Measurements from ENCODE around the gene DUSP22. TPM values are rescaled to one million over a fixed set of nuclear protein-coding genes. Genes with fewer than 3 reads are reported as not detected.

Gene DUSP22
- total and polyA plus RNA-seq, 2 of the 8 experiments (the other 6 are each of a cell fraction or from before 2014, with no cell fraction given) = 15.5 to 32.4 TPM

DNA sequence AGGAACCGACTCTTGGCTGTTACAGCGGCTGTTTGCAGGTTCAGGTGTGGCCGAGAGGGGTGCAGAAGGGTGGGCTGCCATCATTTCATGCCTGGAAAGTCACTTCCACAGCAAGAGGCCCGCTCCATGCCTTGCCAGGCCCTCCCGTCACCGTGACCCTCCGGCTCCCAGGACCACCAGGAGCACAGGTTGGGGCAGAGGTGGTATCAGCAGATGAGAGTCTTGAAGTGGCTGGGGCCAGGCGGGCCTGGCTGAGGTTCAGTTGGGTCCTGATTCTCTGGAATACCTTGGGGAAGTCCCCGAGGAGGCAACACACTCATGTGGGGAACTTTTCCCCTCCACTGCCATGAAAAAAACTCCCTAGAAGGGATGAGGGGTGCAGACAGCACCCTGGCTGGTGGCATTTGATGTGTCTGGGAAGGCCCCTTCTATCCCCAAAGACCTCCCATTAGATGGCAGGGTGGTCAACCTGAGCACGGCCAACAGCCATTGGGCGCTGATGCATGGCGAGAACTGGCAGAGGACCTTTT lies 65.0 kb downstream of the DUSP22 start:
- no peak overlapping the region for H2AK5ac ChIP-seq (ENCODE audit: low read depth, low read length)
- no peak overlapping the region for H3K18ac ChIP-seq (ENCODE audit: extremely low read depth, low read length)
- H3K23me2 ChIP-seq (ENCODE audit: low read depth, low read length) = no peaks in the 10 kb centered on the region
- no peak overlapping the region; the same call in 1 of the 2 replicates for H4K8ac ChIP-seq (ENCODE audit: extremely low read depth, insufficient read depth, low read length)
- no peak overlapping the region for H3K23ac ChIP-seq (ENCODE audit: insufficient read length)
- H4K20me1 ChIP-seq (replicated peaks in 1 of 2; ENCODE audit: control insufficient read depth in 1 of 2, insufficient read depth in 2 of 2, low read length in 2 of 2) = no peaks in the 10 kb centered on the region
- H3K4me2 ChIP-seq (ENCODE audit: insufficient read depth in 1 of 2, low read depth in 2 of 2, low read length in 2 of 2) = no peak overlapping the region
- no peak overlapping the region for H3K4ac ChIP-seq (replicated peaks; ENCODE audit: insufficient read length, low read depth, low read length)
- peaks cover 64 to 81% of the 10 kb centered on the region in 2 experiments for H3K9me3 ChIP-seq (ENCODE audit: insufficient read depth in 2 of 2, low read depth in 1 of 2, low read length in 1 of 2)
- no peaks in the 10 kb centered on the region; a peak in 1 of 8 replicates for H3K36me3 ChIP-seq (ENCODE audit: control insufficient read depth in 2 of 4, insufficient read depth in 4 of 4, low read length in 3 of 4)
- H3K79me1 ChIP-seq (ENCODE audit: low read depth, low read length) = no peaks in the 10 kb centered on the region
- H2BK15ac ChIP-seq (ENCODE audit: low read length) = no peak overlapping the region
- no peak overlapping the region for H4K91ac ChIP-seq (replicated peaks; ENCODE audit: insufficient read length, low read length)
- H2AFZ ChIP-seq (ENCODE audit: low read length) = no peak overlapping the region
- POLR2A ChIA-PET (ENCODE audit: partially characterized antibody) = no interaction called here
- H4K5ac ChIP-seq (ENCODE audit: insufficient read length, low read depth, low read length) = no peak overlapping the region
- CTCF ChIA-PET (ENCODE audit: partially characterized antibody) = interaction anchor here (3.2 kb wide), 1 partner anchor 34 kb away, joined by 8 read pairs; the partner anchor contains the start of gene IRF4
- no peak overlapping the region for H2BK20ac ChIP-seq (ENCODE audit: low read length)
- no peaks in the 10 kb centered on the region for H3K4me1 ChIP-seq (replicated peaks in 1 of 4; ENCODE audit: control insufficient read depth in 3 of 4, insufficient read depth in 4 of 4, low read length in 3 of 4)
- H2BK120ac ChIP-seq (replicated peaks; ENCODE audit: low read depth, low read length) = no peak overlapping the region
- no peaks in the 10 kb centered on the region for H3K79me2 ChIP-seq (ENCODE audit: control insufficient read depth in 1 of 2, insufficient read depth in 2 of 2, low read length in 2 of 2)
- H3K56ac ChIP-seq (replicated peaks; ENCODE audit: insufficient read length, low read depth, low read length) = no peak overlapping the region
- FAIRE-seq (no peak), DNase-seq (ENCODE audit: low read depth in 1 of 2, low spot score in 2 of 2) (no peak)
- H3K9ac ChIP-seq (replicated peaks in 1 of 4; ENCODE audit: extremely low read depth in 1 of 4, low read depth in 3 of 4, low read length in 3 of 4) = no peak overlapping the region
- H3K27me3 ChIP-seq (replicated peaks in 1 of 4; ENCODE audit: control insufficient read depth in 3 of 4, extremely low read depth in 1 of 4, insufficient read depth in 3 of 4, low read length in 3 of 4) = no peaks in the 10 kb centered on the region; a peak in 1 of 7 replicates
- WGBS, 2 experiments (ENCODE audit: extremely low coverage in 1 of 2, insufficient coverage in 1 of 2, insufficient read length in 1 of 2, insufficient replicate concordance in 2 of 2, low coverage in 1 of 2, low lambda C conversion rate in 2 of 2, missing lambda C conversion rate in 1 of 2) = 89% methylated on average over 12 of the region's 12 CpGs; no CpG with 5 or more reads in 1 of the 2 experiments
- no peak overlapping the region for H2BK5ac ChIP-seq (ENCODE audit: low read depth, low read length)
- no peak overlapping the region for H3K27ac ChIP-seq (ENCODE audit: low read depth, low read length)
- H3K4me3 ChIP-seq (ENCODE audit: extremely low read depth in 1 of 4, insufficient read depth in 2 of 4, low read depth in 3 of 4, low read length in 4 of 4) = no peak overlapping the region
- no peak overlapping the region for H2BK12ac ChIP-seq (ENCODE audit: low read depth, low read length)
- no peak overlapping the region for H3K14ac ChIP-seq (ENCODE audit: insufficient read length)
- no peak for TF ChIP-seq BCL11A (IDR thresholded peaks at IDR 0.05; ENCODE audit: low read depth in 2 of 2, low read length in 2 of 2)
- no peak for TF ChIP-seq SRF (IDR thresholded peaks at IDR 0.05; ENCODE audit: low read depth, low read length)
- TF ChIP-seq, protein P1, sequence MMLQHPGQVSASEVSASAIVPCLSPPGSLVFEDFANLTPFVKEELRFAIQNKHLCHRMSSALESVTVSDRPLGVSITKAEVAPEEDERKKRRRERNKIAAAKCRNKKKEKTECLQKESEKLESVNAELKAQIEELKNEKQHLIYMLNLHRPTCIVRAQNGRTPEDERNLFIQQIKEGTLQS (IDR thresholded peaks at IDR 0.05; ENCODE audit: insufficient read depth, low read depth, low read length) = no peak
- no peak for TF ChIP-seq POU5F1 (IDR thresholded peaks at IDR 0.05; ENCODE audit: low read depth, low read length)
- TF ChIP-seq RNF2 (IDR thresholded peaks at IDR 0.05; ENCODE audit: borderline replicate concordance, low read depth, low read length, missing control alignments, poor library complexity, severe bottlenecking) = no peak
- no peak for TF ChIP-seq JUND (IDR thresholded peaks at IDR 0.05; ENCODE audit: low read length)
- TF ChIP-seq, protein P2, sequence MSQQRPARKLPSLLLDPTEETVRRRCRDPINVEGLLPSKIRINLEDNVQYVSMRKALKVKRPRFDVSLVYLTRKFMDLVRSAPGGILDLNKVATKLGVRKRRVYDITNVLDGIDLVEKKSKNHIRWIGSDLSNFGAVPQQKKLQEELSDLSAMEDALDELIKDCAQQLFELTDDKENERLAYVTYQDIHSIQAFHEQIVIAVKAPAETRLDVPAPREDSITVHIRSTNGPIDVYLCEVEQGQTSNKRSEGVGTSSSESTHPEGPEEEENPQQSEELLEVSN (IDR thresholded peaks at IDR 0.05) = no peak
- TF ChIP-seq HDAC2 (IDR thresholded peaks at IDR 0.05; ENCODE audit: borderline replicate concordance in 1 of 2, low read depth in 2 of 2, low read length in 2 of 2) = no peak
- TF ChIP-seq, protein P3, sequence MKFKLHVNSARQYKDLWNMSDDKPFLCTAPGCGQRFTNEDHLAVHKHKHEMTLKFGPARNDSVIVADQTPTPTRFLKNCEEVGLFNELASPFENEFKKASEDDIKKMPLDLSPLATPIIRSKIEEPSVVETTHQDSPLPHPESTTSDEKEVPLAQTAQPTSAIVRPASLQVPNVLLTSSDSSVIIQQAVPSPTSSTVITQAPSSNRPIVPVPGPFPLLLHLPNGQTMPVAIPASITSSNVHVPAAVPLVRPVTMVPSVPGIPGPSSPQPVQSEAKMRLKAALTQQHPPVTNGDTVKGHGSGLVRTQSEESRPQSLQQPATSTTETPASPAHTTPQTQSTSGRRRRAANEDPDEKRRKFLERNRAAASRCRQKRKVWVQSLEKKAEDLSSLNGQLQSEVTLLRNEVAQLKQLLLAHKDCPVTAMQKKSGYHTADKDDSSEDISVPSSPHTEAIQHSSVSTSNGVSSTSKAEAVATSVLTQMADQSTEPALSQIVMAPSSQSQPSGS (IDR thresholded peaks at IDR 0.05; ENCODE audit: low read length) = no peak
